SK-N-SH (cell line): Measurements from ENCODE around the gene MRPL12. TPM values are rescaled to one million over a fixed set of nuclear protein-coding genes. Genes with fewer than 3 reads are reported as not detected.

ENCODE experiments used
- CTCF ChIA-PET: fragments of 300-600, 350-600 bp; formaldehyde crosslinking; extraction: SDS; loops from one replicate; lab custom pipeline; 2021; lab: Yijun Ruan, JAX
- POLR2A ChIA-PET: fragments of 350-600 bp; sonication (Branson Sonifier 250); formaldehyde crosslinking; extraction: SDS; loops from one replicate; lab custom pipeline; 2020; ENCODE audit warnings: antibody characterized with exemption, inconsistent platforms; lab: Yijun Ruan, JAX
- DNase-seq: peaks from one replicate; pipeline ENCODE4 v3.0.0; 2012
- H2AFZ ChIP-seq: fragments of 200-600 bp; sonication (generic); 2 replicates; pipeline ENCODE4 v1.8.1; 2016; ENCODE audit warnings: antibody characterized with exemption, mild to moderate bottlenecking, low read depth
- H3F3A ChIP-seq: fragments of 200-600 bp; sonication (generic); replicated peaks from 2 replicates; pipeline ENCODE3; 2016; ENCODE audit warnings: antibody characterized with exemption, mild to moderate bottlenecking; ENCODE audit not compliant: insufficient read depth
- H3K27ac ChIP-seq, 2 experiments: fragments of 200-500 bp in 1 of 2; fragments of 200-600 bp in 1 of 2; sonication (Bioruptor generic) in 1 of 2; sonication (generic), shearing (Covaris generic) in 1 of 2; 2 replicates each; pipeline versions ENCODE4 v1.5.1 to v1.6.1; 2014 to 2016; ENCODE audit warnings: low read depth in 2 of 2, inconsistent platforms in 1 of 2, low read length in 1 of 2, mild to moderate bottlenecking in 1 of 2, mixed read lengths in 1 of 2
- H3K27me3 ChIP-seq: fragments of 200-600 bp; sonication (generic), shearing (Covaris generic); 2 replicates; pipeline ENCODE4 v1.6.1; 2016; ENCODE audit warnings: mixed run types; ENCODE audit not compliant: insufficient read depth
- H3K36me3 ChIP-seq, 2 experiments: fragments of 200-500 bp in 1 of 2; fragments of 200-600 bp in 1 of 2; sonication (Bioruptor generic) in 1 of 2; sonication (generic) in 1 of 2; replicated peaks in 1 of 2; 2 replicates each; pipeline versions ENCODE3 to v1.5.1; 2014 to 2016; ENCODE audit warnings: low read length in 1 of 2, mild to moderate bottlenecking in 1 of 2; ENCODE audit not compliant: insufficient read depth in 2 of 2, control insufficient read depth in 1 of 2
- H3K4me1 ChIP-seq, 2 experiments: fragments of 200-500 bp in 1 of 2; fragments of 200-600 bp in 1 of 2; sonication (Bioruptor generic) in 1 of 2; sonication (generic), shearing (Covaris generic) in 1 of 2; 2 replicates each; pipeline versions ENCODE4 v1.5.1 to v1.6.1; 2014 to 2016; ENCODE audit warnings: low read depth in 1 of 2, low read length in 1 of 2, mixed run types in 1 of 2; ENCODE audit not compliant: insufficient read depth in 2 of 2, control insufficient read depth in 1 of 2
- H3K4me2 ChIP-seq: fragments of 200-600 bp; sonication (generic), shearing (Covaris generic); 2 replicates; pipeline ENCODE4 v1.6.1; 2017; ENCODE audit warnings: mixed run types
- H3K4me3 ChIP-seq, 2 experiments: fragments of 200-500 bp in 1 of 2; fragments of 200-600 bp in 1 of 2; sonication (Bioruptor generic) in 1 of 2; sonication (generic), shearing (Covaris generic) in 1 of 2; 2 replicates each; pipeline versions ENCODE4 v1.5.1 to v1.8.1; 2014 to 2016; ENCODE audit warnings: low read depth in 2 of 2, inconsistent platforms in 1 of 2, low read length in 1 of 2, mild to moderate bottlenecking in 1 of 2, mixed read lengths in 1 of 2, moderate library complexity in 1 of 2
- H3K79me2 ChIP-seq: fragments of 200-600 bp; sonication (generic); 2 replicates; pipeline ENCODE4 v1.8.1; 2017; ENCODE audit warnings: mild to moderate bottlenecking; ENCODE audit not compliant: insufficient read depth
- H3K9ac ChIP-seq: fragments of 200-600 bp; sonication (generic); 2 replicates; pipeline ENCODE4 v1.6.1; 2017; ENCODE audit warnings: mixed run types
- H3K9me2 ChIP-seq: fragments of 200-600 bp; sonication (generic); 2 replicates; pipeline ENCODE4 v1.6.1; 2017; ENCODE audit warnings: mixed run types
- H3K9me3 ChIP-seq: fragments of 200-600 bp; sonication (generic); 2 replicates; pipeline ENCODE4 v1.6.1; 2017; ENCODE audit warnings: mixed run types, mild to moderate bottlenecking, moderate library complexity
- H4K20me1 ChIP-seq: fragments of 200-600 bp; sonication (generic); 2 replicates; pipeline ENCODE4 v1.6.1; 2017; ENCODE audit warnings: mild to moderate bottlenecking, mixed run types; ENCODE audit not compliant: insufficient read depth
- ELF1 ChIP-seq: IDR thresholded peaks from 2 replicates; pipeline ENCODE4 v1.4.0; 2012
- EZH2phosphoT487 ChIP-seq: fragments of 200-600 bp; sonication (generic); IDR thresholded peaks from 2 replicates; pipeline ENCODE4 v1.6.1; 2017; ENCODE audit warnings: low read depth, mixed run types, mild to moderate bottlenecking, antibody characterized with exemption, moderate library complexity, borderline replicate concordance
- JUND ChIP-seq: IDR thresholded peaks from 2 replicates; pipeline ENCODE4 v1.4.0; 2012
- MEF2A ChIP-seq: IDR thresholded peaks from 2 replicates; pipeline ENCODE4 v1.4.0; 2012; ENCODE audit warnings: low read depth, borderline replicate concordance
- RCOR1 ChIP-seq: fragments of 150-350 bp; IDR thresholded peaks from 2 replicates; pipeline ENCODE4 v1.6.1; 2017; ENCODE audit warnings: antibody characterized with exemption, low read length
- SIN3A ChIP-seq: IDR thresholded peaks from 2 replicates; pipeline ENCODE4 v1.6.1; 2012; ENCODE audit warnings: low read depth, mild to moderate bottlenecking, low read length, moderate library complexity, borderline replicate concordance
- SMC3 ChIP-seq: IDR thresholded peaks from 2 replicates; pipeline ENCODE4 v1.6.1; 2012; ENCODE audit warnings: low read depth, low read length, improper control_type of control experiment
- ZBTB33 ChIP-seq: IDR thresholded peaks from 2 replicates; pipeline ENCODE4 v1.4.0; 2012; ENCODE audit warnings: low read depth, borderline replicate concordance
- WGBS: methylation state at CpG from one replicate; pipeline ENCODE4 v1.1.6; 2017; ENCODE audit warnings: low lambda C conversion rate; 5-methylcytosine and 5-hydroxymethylcytosine counted together
- polyA plus RNA-seq, 3 experiments: library from polyadenylated mRNA; depleted of rRNA; stranded (reverse); fragments of >200 nt; gene quantifications; 2 replicates each; pipeline ENCODE4 v1.2.3, GENCODE V29; 2012
- TF ChIP-seq, protein P1 (sequence below): IDR thresholded peaks from 2 replicates; pipeline ENCODE4 v1.6.1; 2012; ENCODE audit warnings: mild to moderate bottlenecking, low read depth, low read length, moderate library complexity
- TF ChIP-seq, protein P2 (sequence below): IDR thresholded peaks from 2 replicates; pipeline ENCODE4 v1.4.0; 2012; ENCODE audit warnings: low read depth

MRPL12 gene
- polyA plus RNA-seq, 1 of the 3 experiments (the other 2 are of a cell fraction) = 322 TPM

DNA sequence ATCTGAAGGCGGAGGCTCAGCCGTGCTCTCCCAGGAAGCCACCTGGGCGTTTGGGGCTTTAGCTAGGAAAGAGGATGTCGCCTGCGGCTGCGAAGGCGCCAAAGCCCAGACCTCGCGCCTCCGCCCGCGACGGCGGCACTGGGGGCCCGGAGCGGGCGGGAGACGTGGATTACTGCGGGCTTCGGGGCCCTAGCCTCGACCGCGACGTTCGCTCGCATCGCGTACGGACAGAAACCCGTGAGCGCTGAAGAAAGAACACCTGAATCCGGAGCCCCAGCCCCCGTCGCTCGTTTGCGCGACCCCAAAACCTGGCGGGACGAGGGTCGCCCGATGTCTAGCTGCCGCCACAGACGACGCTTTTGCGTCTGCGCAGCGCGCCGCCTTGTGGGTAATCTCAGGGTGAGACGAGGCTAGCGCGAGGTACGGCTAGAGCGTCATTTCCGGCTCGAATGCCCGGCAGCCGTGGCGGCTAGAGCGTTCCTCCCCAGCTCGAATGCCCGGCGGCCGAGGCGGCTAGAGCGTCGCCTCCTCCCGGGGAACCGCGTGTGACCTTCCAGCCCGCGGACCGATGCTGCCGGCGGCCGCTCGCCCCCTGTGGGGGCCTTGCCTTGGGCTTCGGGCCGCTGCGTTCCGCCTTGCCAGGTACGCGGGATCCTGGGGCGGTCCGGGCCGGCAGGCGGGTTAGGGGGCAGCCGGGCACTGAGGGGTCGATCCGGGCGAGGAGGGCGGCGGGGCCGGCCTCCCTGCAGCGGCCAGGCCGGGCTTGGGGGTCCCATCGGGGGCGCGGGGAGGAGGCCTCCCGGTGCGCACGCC, at the start of gene MRPL12 (continued):
- TF ChIP-seq, protein P1, sequence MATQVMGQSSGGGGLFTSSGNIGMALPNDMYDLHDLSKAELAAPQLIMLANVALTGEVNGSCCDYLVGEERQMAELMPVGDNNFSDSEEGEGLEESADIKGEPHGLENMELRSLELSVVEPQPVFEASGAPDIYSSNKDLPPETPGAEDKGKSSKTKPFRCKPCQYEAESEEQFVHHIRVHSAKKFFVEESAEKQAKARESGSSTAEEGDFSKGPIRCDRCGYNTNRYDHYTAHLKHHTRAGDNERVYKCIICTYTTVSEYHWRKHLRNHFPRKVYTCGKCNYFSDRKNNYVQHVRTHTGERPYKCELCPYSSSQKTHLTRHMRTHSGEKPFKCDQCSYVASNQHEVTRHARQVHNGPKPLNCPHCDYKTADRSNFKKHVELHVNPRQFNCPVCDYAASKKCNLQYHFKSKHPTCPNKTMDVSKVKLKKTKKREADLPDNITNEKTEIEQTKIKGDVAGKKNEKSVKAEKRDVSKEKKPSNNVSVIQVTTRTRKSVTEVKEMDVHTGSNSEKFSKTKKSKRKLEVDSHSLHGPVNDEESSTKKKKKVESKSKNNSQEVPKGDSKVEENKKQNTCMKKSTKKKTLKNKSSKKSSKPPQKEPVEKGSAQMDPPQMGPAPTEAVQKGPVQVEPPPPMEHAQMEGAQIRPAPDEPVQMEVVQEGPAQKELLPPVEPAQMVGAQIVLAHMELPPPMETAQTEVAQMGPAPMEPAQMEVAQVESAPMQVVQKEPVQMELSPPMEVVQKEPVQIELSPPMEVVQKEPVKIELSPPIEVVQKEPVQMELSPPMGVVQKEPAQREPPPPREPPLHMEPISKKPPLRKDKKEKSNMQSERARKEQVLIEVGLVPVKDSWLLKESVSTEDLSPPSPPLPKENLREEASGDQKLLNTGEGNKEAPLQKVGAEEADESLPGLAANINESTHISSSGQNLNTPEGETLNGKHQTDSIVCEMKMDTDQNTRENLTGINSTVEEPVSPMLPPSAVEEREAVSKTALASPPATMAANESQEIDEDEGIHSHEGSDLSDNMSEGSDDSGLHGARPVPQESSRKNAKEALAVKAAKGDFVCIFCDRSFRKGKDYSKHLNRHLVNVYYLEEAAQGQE = peak; percentile 52; the same call in 1 of the 2 replicates
- no peak for TF ChIP-seq JUND
- TF ChIP-seq ELF1 = peak; percentile 75
- TF ChIP-seq ZBTB33 = peak; percentile 99
- TF ChIP-seq MEF2A = no peak
- TF ChIP-seq RCOR1 = peak; percentile 49
- no peak for TF ChIP-seq EZH2phosphoT487

DNA sequence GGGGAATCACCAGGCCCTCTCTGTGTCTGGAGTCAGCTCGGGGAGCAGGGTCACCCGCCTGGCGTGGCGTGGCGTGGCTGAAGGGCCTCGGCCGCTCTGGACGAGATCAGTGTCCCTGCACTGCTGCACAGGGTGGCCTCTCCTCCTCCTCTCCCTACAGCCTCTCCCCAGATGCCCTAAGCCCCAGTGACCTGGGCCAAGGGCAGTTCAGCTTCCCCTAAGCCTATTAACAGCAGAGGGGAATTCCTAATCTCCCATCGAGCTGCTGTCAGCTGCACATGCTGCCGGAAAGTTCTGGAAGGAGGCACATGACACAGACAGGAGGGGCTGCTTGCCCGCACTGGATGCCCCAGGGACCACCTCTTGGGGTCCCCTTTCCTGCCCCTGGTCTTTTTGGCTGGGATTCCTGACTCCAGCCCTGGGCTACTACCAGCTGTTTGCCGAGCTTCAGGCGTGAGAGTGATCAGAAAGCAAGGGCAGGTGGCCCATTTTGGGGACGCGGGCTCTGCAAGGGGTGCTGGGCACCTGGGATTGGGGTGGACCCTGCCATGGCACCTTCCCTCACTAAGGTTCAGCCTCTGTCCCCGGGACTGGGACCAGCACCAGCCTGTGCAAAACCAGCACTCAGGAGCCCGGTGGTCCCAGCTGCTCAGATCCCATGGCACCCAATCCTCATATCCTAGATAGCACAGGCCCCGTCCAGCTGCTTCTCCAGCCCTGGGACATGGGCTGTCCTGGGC, 47.6 kb upstream of the MRPL12 start:
- H3F3A ChIP-seq = peaks cover 3% of the 10 kb centered on the region
- no peaks in the 10 kb centered on the region for H3K36me3 ChIP-seq
- H3K27ac ChIP-seq = no peak overlapping the region
- peaks cover 6 to 7% of the 10 kb centered on the region in 2 experiments; a peak in 2 of 4 replicates for H3K4me1 ChIP-seq
- TF ChIP-seq SMC3 = no peak
- no peak for TF ChIP-seq ELF1
- no peak for TF ChIP-seq SIN3A
- TF ChIP-seq, protein P2, sequence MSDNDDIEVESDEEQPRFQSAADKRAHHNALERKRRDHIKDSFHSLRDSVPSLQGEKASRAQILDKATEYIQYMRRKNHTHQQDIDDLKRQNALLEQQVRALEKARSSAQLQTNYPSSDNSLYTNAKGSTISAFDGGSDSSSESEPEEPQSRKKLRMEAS = no peak
- TF ChIP-seq MEF2A = no peak
- ChIA-PET POLR2A (interaction anchor here (1.9 kb wide), 1 partner anchor 10 kb away, joined by 7 read pairs; the partner anchor contains the start of genes CCDC137 and OXLD1), CTCF (interaction anchor here (1.0 to 1.3 kb wide), 3 partner anchors 10 to 14 kb away, joined by 3 to 4 read pairs (median 4); no protein-coding TSS in a partner anchor)
- no peak overlapping the region for H3K4me2 ChIP-seq
- no peak overlapping the region for H3K9ac ChIP-seq
- WGBS = 79% methylated on average over 14 of the region's 18 CpGs
- no peak overlapping the region for H3K4me3 ChIP-seq
- no peaks in the 10 kb centered on the region for H3K79me2 ChIP-seq
- no peaks in the 10 kb centered on the region for H3K9me2 ChIP-seq
- no peak for DNase-seq
- H2AFZ ChIP-seq = no peak overlapping the region
- H3K9me3 ChIP-seq = no peaks in the 10 kb centered on the region
- no peaks in the 10 kb centered on the region for H3K27me3 ChIP-seq
- no peaks in the 10 kb centered on the region for H4K20me1 ChIP-seq
